ENCODE data around the gene MAB21L2. TPM values are rescaled to one million over a fixed set of nuclear protein-coding genes. Genes with fewer than 3 reads are reported as not detected.
"Not testable (repeated sequence)": the region's sequence is repeated elsewhere in the genome, so short reads cannot be mapped to it uniquely, and the experiment has no call there.

MAB21L2 gene
- 38.3 and 42.1 TPM in 2 replicates for total RNA-seq (ENCODE audit: low replicate concordance)

GRCh38 chr4:150582146-150582872 is at the start of gene MAB21L2:
TSS of gene MAB21L2 (plus strand) at chr4:150582151. CDS start at chr4:150583030, 879 bp downstream.
- H3K36me3 ChIP-seq = no peaks in the 10 kb centered on the region
- Mint-ChIP-seq H3K36me3 (no peaks in the 10 kb centered on the region), H3K27ac (peak within 1 kb of the TSS; percentile 37), H3K27me3 (ENCODE audit: insufficient read depth, low read depth) (peaks cover 47% of the 10 kb centered on the region), H3K4me3 (peak within 1 kb of the TSS; percentile 91), H3K9me3 (no peaks in the 10 kb centered on the region), H3K4me1 (peaks cover 54% of the 10 kb centered on the region)
- H3K79me2 ChIP-seq (ENCODE audit: low read depth) = peaks cover 86% of the 10 kb centered on the region
- H3F3A ChIP-seq (ENCODE audit: low read depth) = peaks cover 65% of the 10 kb centered on the region
- H3K4me2 ChIP-seq = peak within 1 kb of the TSS; percentile 98
- DNase-seq (ENCODE audit: low spot score) = peak; percentile 50
- H4K20me1 ChIP-seq (ENCODE audit: low read depth) = peaks cover 20% of the 10 kb centered on the region
- H3K4me1 ChIP-seq = peaks cover 61% of the 10 kb centered on the region
- no peak within 1 kb of the TSS for H3K27ac ChIP-seq
- H3K27me3 ChIP-seq = peaks cover 48% of the 10 kb centered on the region
- no peaks in the 10 kb centered on the region for H3K9me3 ChIP-seq (ENCODE audit: low read depth)
- TF ChIP-seq, protein P1, sequence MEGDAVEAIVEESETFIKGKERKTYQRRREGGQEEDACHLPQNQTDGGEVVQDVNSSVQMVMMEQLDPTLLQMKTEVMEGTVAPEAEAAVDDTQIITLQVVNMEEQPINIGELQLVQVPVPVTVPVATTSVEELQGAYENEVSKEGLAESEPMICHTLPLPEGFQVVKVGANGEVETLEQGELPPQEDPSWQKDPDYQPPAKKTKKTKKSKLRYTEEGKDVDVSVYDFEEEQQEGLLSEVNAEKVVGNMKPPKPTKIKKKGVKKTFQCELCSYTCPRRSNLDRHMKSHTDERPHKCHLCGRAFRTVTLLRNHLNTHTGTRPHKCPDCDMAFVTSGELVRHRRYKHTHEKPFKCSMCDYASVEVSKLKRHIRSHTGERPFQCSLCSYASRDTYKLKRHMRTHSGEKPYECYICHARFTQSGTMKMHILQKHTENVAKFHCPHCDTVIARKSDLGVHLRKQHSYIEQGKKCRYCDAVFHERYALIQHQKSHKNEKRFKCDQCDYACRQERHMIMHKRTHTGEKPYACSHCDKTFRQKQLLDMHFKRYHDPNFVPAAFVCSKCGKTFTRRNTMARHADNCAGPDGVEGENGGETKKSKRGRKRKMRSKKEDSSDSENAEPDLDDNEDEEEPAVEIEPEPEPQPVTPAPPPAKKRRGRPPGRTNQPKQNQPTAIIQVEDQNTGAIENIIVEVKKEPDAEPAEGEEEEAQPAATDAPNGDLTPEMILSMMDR (IDR thresholded peaks at IDR 0.05) = peak; percentile 21
- TF ChIP-seq EZH2 (IDR thresholded peaks at IDR 0.05) = no peak
- H2AFZ ChIP-seq (replicated peaks) = no peak within 1 kb of the TSS
- peak within 1 kb of the TSS; percentile 75 for H3K4me3 ChIP-seq
- H3K9ac ChIP-seq = peak within 1 kb of the TSS; percentile 21

DNA sequence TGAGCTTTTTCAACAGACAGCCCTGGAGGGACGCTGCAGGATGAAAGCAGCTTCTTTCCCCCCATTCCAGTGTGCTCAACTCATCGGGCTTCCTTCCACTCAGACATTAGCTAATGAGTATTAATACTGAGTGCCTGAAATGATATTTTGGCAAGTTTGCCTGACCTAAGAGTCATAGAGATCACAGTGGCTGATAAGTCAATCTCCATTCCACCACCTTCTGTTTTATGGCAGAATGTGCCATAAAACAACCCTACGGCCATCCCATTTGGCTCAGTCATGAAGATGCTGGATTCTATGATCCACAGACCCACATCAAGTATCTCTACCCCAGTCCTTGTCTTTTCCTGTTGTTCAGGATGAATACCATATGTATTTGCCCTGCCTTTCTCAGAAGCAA is 48.3 kb upstream of the MAB21L2 start:
- Histone ChIP-seq H3K4me2 (no peak overlapping the region), H3K79me2 (ENCODE audit: low read depth) (peaks cover 16% of the 10 kb centered on the region), H4K20me1 (ENCODE audit: low read depth) (no peaks in the 10 kb centered on the region), H2AFZ (replicated peaks) (no peak overlapping the region), H3K9ac (no peak overlapping the region), H3K4me1 (peaks cover 2% of the 10 kb centered on the region), H3K27me3 (no peaks in the 10 kb centered on the region), H3F3A (ENCODE audit: low read depth) (peaks cover 4% of the 10 kb centered on the region), H3K27ac (peak overlapping the region; percentile 17), H3K4me3 (no peak overlapping the region), H3K36me3 (peaks cover 3% of the 10 kb centered on the region), H3K9me3 (ENCODE audit: low read depth) (no peaks in the 10 kb centered on the region)
- no peak for DNase-seq (ENCODE audit: low spot score)
- Mint-ChIP-seq H3K4me1 (no peaks in the 10 kb centered on the region), H3K4me3 (no peak overlapping the region), H3K27me3 (ENCODE audit: insufficient read depth, low read depth) (no peaks in the 10 kb centered on the region), H3K27ac (no peak overlapping the region), H3K36me3 (peaks cover 6% of the 10 kb centered on the region), H3K9me3 (peaks cover 10% of the 10 kb centered on the region)
- TF ChIP-seq EZH2phosphoT487 (IDR thresholded peaks at IDR 0.05) (no peak), EZH2 (IDR thresholded peaks at IDR 0.05) (no peak)
- TF ChIP-seq, protein P1 (IDR thresholded peaks at IDR 0.05) = no peak

GRCh38 chr4:150534818-150535217 is 47.1 kb upstream of the MAB21L2 start:
- no peak overlapping the region for H2AFZ ChIP-seq (replicated peaks)
- Mint-ChIP-seq H3K36me3 (peaks cover 6% of the 10 kb centered on the region), H3K4me3 (no peak overlapping the region), H3K9me3 (peaks cover 10% of the 10 kb centered on the region), H3K27me3 (ENCODE audit: insufficient read depth, low read depth) (no peaks in the 10 kb centered on the region), H3K27ac (no peak overlapping the region), H3K4me1 (no peaks in the 10 kb centered on the region)
- H3F3A ChIP-seq (ENCODE audit: low read depth) = peaks cover 4% of the 10 kb centered on the region
- H3K36me3 ChIP-seq = peaks cover 3% of the 10 kb centered on the region
- no peak overlapping the region for H3K27ac ChIP-seq
- H3K4me2 ChIP-seq = no peak overlapping the region
- TF ChIP-seq, protein P1 (IDR thresholded peaks at IDR 0.05) = no peak
- peaks cover 16% of the 10 kb centered on the region for H3K79me2 ChIP-seq (ENCODE audit: low read depth)
- no peak for DNase-seq (ENCODE audit: low spot score)
- no peaks in the 10 kb centered on the region for H3K9me3 ChIP-seq (ENCODE audit: low read depth)
- no peaks in the 10 kb centered on the region for H4K20me1 ChIP-seq (ENCODE audit: low read depth)
- no peak overlapping the region for H3K9ac ChIP-seq
- H3K4me3 ChIP-seq = no peak overlapping the region
- peaks cover 13% of the 10 kb centered on the region for H3K4me1 ChIP-seq
- no peaks in the 10 kb centered on the region for H3K27me3 ChIP-seq

DNA sequence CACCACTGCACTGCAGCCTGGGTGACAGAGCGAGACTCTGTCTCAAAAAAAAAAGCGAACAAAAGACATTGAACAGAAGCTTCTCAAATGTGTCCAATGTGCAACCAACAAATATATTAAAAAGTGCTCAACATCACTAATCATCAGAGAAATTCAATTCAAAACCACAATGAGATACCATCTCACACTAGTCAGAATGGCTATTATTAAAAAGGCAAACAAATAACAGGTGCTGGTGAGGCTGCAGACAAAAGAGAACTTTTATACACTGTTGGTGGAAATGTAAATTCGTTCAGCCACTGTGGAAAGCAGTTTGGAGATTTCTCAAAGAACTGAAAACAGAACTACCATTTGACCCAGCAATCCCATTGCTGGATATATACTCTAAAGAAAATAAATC is 44.0 kb upstream of the MAB21L2 start:
- H3K27me3 ChIP-seq; H3K9ac ChIP-seq; H3K36me3 ChIP-seq; H3K4me2 ChIP-seq; H3K27ac ChIP-seq; H3K4me1 Mint-ChIP-seq; H3K4me3 Mint-ChIP-seq; H3K9me3 ChIP-seq (ENCODE audit: low read depth); H3K27me3 Mint-ChIP-seq (ENCODE audit: insufficient read depth, low read depth); H4K20me1 ChIP-seq (ENCODE audit: low read depth); DNase-seq (ENCODE audit: low spot score); H3K36me3 Mint-ChIP-seq; H3K4me3 ChIP-seq; H3K27ac Mint-ChIP-seq; H2AFZ ChIP-seq (replicated peaks): not testable (repeated sequence)
- peaks cover 27% of the 10 kb centered on the region for H3K79me2 ChIP-seq (ENCODE audit: low read depth)
- peaks cover 44% of the 10 kb centered on the region for H3K4me1 ChIP-seq
- H3K9me3 Mint-ChIP-seq = peaks cover 10% of the 10 kb centered on the region
- peaks cover 28% of the 10 kb centered on the region for H3F3A ChIP-seq (ENCODE audit: low read depth)
